Retinal pigment epithelial cell (primary cell): ENCODE data around the gene RAD21L1.
"Not testable (repeated sequence)": the region's sequence is repeated elsewhere in the genome, so short reads cannot be mapped to it uniquely, and the experiment has no call there.

Experiments used
- DNase-seq: peaks from one replicate; pipeline ENCODE4 v3.0.0-alpha.2; 2010; ENCODE audit warnings: low read depth
- H3K4me3 ChIP-seq: 2 replicates; pipeline ENCODE4 v1.5.1; 2011; ENCODE audit warnings: mild to moderate bottlenecking, low read length, control low read depth, moderate library complexity
- TF ChIP-seq, protein P1 (sequence below): conservative IDR thresholded peaks from 2 replicates; pipeline ENCODE4 v1.5.1; 2011; ENCODE audit warnings: low read depth, low read length, control low read depth, inconsistent platforms

The RAD21L1 gene

DNA sequence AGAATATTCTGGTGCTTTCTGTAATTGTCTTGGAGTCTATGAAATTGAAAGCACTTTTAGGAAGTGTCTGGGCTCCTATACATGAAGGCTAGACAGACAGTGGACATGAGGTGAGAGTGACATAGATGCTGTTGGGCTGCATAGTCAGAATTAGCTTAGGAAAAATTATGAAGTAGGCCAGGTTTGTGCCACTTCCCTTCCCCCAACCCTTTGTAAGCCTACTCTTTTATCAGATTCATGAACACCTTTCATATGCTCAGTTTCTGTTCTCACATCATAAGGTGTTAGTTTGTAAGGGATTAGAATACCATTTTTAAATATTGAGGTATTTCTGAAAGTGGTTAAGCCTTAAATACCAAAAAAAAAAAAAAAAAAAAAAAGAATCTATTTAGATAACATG, 21.8 kb downstream of the RAD21L1 start:
- DNase-seq: no peak
- TF ChIP-seq, protein P1, sequence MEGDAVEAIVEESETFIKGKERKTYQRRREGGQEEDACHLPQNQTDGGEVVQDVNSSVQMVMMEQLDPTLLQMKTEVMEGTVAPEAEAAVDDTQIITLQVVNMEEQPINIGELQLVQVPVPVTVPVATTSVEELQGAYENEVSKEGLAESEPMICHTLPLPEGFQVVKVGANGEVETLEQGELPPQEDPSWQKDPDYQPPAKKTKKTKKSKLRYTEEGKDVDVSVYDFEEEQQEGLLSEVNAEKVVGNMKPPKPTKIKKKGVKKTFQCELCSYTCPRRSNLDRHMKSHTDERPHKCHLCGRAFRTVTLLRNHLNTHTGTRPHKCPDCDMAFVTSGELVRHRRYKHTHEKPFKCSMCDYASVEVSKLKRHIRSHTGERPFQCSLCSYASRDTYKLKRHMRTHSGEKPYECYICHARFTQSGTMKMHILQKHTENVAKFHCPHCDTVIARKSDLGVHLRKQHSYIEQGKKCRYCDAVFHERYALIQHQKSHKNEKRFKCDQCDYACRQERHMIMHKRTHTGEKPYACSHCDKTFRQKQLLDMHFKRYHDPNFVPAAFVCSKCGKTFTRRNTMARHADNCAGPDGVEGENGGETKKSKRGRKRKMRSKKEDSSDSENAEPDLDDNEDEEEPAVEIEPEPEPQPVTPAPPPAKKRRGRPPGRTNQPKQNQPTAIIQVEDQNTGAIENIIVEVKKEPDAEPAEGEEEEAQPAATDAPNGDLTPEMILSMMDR: no peak
- no peak overlapping the region for H3K4me3 ChIP-seq

DNA sequence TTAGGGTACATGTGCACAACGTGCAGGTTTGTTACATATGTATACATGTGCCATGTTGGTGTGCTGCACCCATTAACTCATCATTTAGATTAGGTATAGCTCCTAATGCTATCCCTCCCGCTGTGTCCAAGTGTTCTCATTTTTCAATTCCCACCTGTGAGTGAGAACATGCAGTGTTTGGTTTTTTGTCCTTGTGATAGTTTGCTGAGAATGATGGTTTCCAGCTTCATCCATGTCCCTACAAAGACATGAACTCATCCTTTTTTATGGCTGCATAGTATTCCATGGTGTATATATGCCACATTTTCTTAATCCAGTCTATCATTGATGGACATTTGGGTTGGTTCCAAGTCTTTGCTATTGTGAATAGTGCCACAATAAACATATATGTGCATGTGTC, 24.4 kb downstream of the RAD21L1 start:
- not testable (repeated sequence) for H3K4me3 ChIP-seq, DNase-seq

- no peak overlapping the region for H3K4me3 ChIP-seq
- TF ChIP-seq, protein P1: no peak
Measured at GRCh38 chr20:1252416-1252815, 26.6 kb downstream of the RAD21L1 start.

GRCh38 chr20:1254254-1254653, 28.4 kb downstream of the RAD21L1 start:
- no peak for DNase-seq
- no peak overlapping the region for H3K4me3 ChIP-seq
- TF ChIP-seq, protein P1: no peak

More at GRCh38 chr20:1252416-1252815, 26.6 kb downstream of the RAD21L1 start:
- DNase-seq: no peak

DNA sequence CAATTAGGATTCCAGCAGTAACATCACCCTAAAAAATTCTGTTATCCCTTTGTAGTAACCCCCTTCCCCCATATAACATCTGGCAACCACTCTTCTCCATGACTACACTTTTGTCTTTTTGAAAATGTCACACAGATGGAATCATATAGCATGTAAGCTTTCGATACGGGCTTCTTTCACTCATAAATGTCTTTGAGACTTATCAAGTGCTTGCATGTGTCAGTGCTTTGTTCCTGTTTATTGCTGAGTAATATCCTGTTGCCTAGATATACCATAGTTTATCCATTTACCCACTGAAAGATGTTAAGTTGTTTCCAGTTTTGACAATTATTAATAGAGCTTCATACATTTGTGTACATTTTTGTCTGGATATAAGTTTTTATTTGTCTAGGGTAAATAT, 29.8 kb downstream of the RAD21L1 start:
- DNase-seq: no peak
- H3K4me3 ChIP-seq: no peak overlapping the region
- TF ChIP-seq, protein P1: no peak

DNA sequence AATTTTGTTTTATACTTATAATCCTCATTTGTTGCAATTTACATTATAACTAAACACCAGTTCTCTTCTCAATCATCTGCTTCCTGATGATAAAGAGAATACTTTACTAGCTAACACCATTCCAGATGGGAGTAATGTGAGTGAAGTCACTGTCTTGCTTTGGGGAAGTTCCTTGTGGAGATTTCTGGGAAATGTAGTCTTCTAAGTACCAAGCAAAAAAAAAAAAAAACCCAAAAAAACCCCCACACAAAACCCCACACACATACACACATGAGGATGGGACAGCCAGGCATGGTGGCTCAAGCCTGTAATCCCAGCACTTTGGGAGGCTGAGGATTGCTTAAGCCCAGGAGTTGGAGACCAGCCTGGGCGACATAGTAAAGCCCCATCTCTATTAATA, 38.0 kb downstream of the RAD21L1 start:
- H3K4me3 ChIP-seq: no peak overlapping the region
- TF ChIP-seq, protein P1: no peak
- no peak for DNase-seq

- H3K4me3 ChIP-seq: no peak overlapping the region
- TF ChIP-seq, protein P1: no peak
- no peak for DNase-seq
Measured at GRCh38 chr20:1264727-1265126, 38.9 kb downstream of the RAD21L1 start.
